HepG2 (cell line): ENCODE results near the gene PLEKHA8. TPM values are rescaled to one million over a fixed set of nuclear protein-coding genes. Genes with fewer than 3 reads are reported as not detected.
A peak's percentile ranks its signal among the peaks of the same experiment; 100 is the strongest.

Experiments used
- ATAD3A ChIP-seq: sonication (generic); formaldehyde crosslinking; IDR thresholded peaks from 2 replicates; pipeline ENCODE4 v1.4.0; 2020; ENCODE audit warnings: missing genetic modification reagents
- CBFB ChIP-seq: sonication (generic); formaldehyde crosslinking; IDR thresholded peaks from 2 replicates; pipeline ENCODE4 v1.4.0; 2020; ENCODE audit warnings: missing genetic modification reagents
- CENPT ChIP-seq: sonication (generic); formaldehyde crosslinking; IDR thresholded peaks from 2 replicates; pipeline ENCODE4 v1.8.0; 2022; ENCODE audit warnings: low read depth, mild to moderate bottlenecking, moderate library complexity, missing genetic modification reagents
- DPF2 ChIP-seq: sonication (generic); formaldehyde crosslinking; IDR thresholded peaks from 2 replicates; pipeline ENCODE4 v1.4.0; 2020; ENCODE audit warnings: mild to moderate bottlenecking, low read depth, missing genetic modification reagents, borderline replicate concordance
- ETV5 ChIP-seq: IDR thresholded peaks from 2 replicates; pipeline ENCODE4 v1.6.1; 2018; ENCODE audit warnings: missing biosample characterization, missing genetic modification reagents, inconsistent platforms, borderline replicate concordance
- FOXJ3 ChIP-seq: sonication (generic); formaldehyde crosslinking; IDR thresholded peaks from 2 replicates; pipeline ENCODE4 v1.4.0; 2020; ENCODE audit warnings: missing genetic modification reagents, mild to moderate bottlenecking, borderline replicate concordance
- GZF1 ChIP-seq: sonication (generic); formaldehyde crosslinking; IDR thresholded peaks from 2 replicates; pipeline ENCODE4 v1.5.1; 2020; ENCODE audit warnings: mild to moderate bottlenecking, missing genetic modification reagents
- HCFC1 ChIP-seq: fragments of 150-350 bp; IDR thresholded peaks from 2 replicates; pipeline ENCODE4 v1.6.1; 2014; ENCODE audit warnings: low read depth, low read length
- HNRNPK ChIP-seq: fragments of 200-400 bp; formaldehyde crosslinking; IDR thresholded peaks from 2 replicates; pipeline ENCODE4 v1.6.1; 2018; ENCODE audit warnings: low read length, low read depth, moderate library complexity, mild to moderate bottlenecking; ENCODE audit not compliant: poor library complexity, severe bottlenecking
- MAFF ChIP-seq: IDR thresholded peaks from 2 replicates; pipeline ENCODE4 v1.6.1; 2011; ENCODE audit warnings: low read depth, low read length, improper control_type of control experiment
- PAXIP1 ChIP-seq: sonication (generic); formaldehyde crosslinking; conservative IDR thresholded peaks from 2 replicates; pipeline ENCODE4 v1.4.0; 2020; ENCODE audit warnings: mild to moderate bottlenecking, missing genetic modification reagents, moderate library complexity
- PTBP1 ChIP-seq: fragments of 200-400 bp; formaldehyde crosslinking; IDR thresholded peaks from 2 replicates; pipeline ENCODE4 v1.6.1; 2018; ENCODE audit warnings: low read length, low read depth; ENCODE audit not compliant: poor library complexity, severe bottlenecking
- SCMH1 ChIP-seq: sonication (generic); formaldehyde crosslinking; IDR thresholded peaks from 2 replicates; pipeline ENCODE4 v1.9.0; 2021; ENCODE audit warnings: missing genetic modification reagents, mild to moderate bottlenecking, borderline replicate concordance
- STAG1 ChIP-seq: sonication (generic); formaldehyde crosslinking; IDR thresholded peaks from 2 replicates; pipeline ENCODE4 v1.4.0; 2020; ENCODE audit warnings: missing genetic modification reagents
- TEAD2 ChIP-seq: sonication (generic); formaldehyde crosslinking; IDR thresholded peaks from 2 replicates; pipeline ENCODE4 v1.9.0; 2021; ENCODE audit warnings: missing genetic modification reagents
- TRAFD1 ChIP-seq: sonication (generic); formaldehyde crosslinking; IDR thresholded peaks from 2 replicates; pipeline ENCODE4 v1.5.1; 2020; ENCODE audit warnings: missing genetic modification reagents, mild to moderate bottlenecking, borderline replicate concordance
- XBP1 ChIP-seq: sonication (generic); formaldehyde crosslinking; IDR thresholded peaks from 2 replicates; pipeline ENCODE4 v1.5.0; 2020; ENCODE audit warnings: missing genetic modification reagents
- ZNF121 ChIP-seq: sonication (generic); formaldehyde crosslinking; IDR thresholded peaks from 2 replicates; pipeline ENCODE4 v1.5.0; 2020; ENCODE audit warnings: mild to moderate bottlenecking, missing genetic modification reagents
- ZNF18 ChIP-seq: sonication (generic); formaldehyde crosslinking; IDR thresholded peaks from 2 replicates; pipeline ENCODE4 v1.8.0; 2022; ENCODE audit warnings: mild to moderate bottlenecking, missing genetic modification reagents; ENCODE audit not compliant: insufficient replicate concordance
- ZNF256 ChIP-seq: sonication (generic); formaldehyde crosslinking; conservative IDR thresholded peaks from 2 replicates; pipeline ENCODE4 v1.4.0; 2020; ENCODE audit warnings: missing genetic modification reagents
- ZNF543 ChIP-seq: sonication (generic); formaldehyde crosslinking; IDR thresholded peaks from 2 replicates; pipeline ENCODE4 v1.4.0; 2020; ENCODE audit warnings: mild to moderate bottlenecking, missing genetic modification reagents
- ZNF670 ChIP-seq: sonication (generic); formaldehyde crosslinking; IDR thresholded peaks from 2 replicates; pipeline ENCODE4 v1.8.0; 2022; ENCODE audit warnings: mild to moderate bottlenecking, missing genetic modification reagents, borderline replicate concordance
- ZNF878 ChIP-seq: sonication (generic); formaldehyde crosslinking; IDR thresholded peaks from 2 replicates; pipeline ENCODE4 v1.8.1; 2023; ENCODE audit warnings: mild to moderate bottlenecking, missing genetic modification reagents, moderate library complexity
- polyA plus RNA-seq, 8 experiments: library from polyadenylated mRNA; depleted of rRNA in 3 of 8; stranded (reverse) in 7 of 8; unstranded in 1 of 8; fragments of >200 nt; fragmentation: Illumina TruSeq in 4 of 8; extraction: Trizol in 4 of 8; gene quantifications; 2 replicates each; pipeline versions ENCODE4 v1.2.1 to v1.2.3, GENCODE V29; 2011 to 2016; ENCODE audit warnings: low read depth in 4 of 8, missing spikeins in 1 of 8, mixed read lengths in 1 of 8; ENCODE audit not compliant: insufficient read depth in 1 of 8
- total RNA-seq, 5 experiments: library from RNA; depleted of rRNA; stranded (reverse); fragments of >200 nt; fragmentation: Illumina TruSeq; extraction: Trizol; gene quantifications; 2 replicates each; pipeline ENCODE4 v1.2.3, GENCODE V29; 2016; ENCODE audit warnings: low read depth in 1 of 5

The PLEKHA8 gene
- total and polyA plus RNA-seq, 2 of the 13 experiments (the other 11 are each of a cell fraction or from before 2014, with no cell fraction given): 12.5 to 26.4 TPM

GRCh38 chr7:30162622-30163124 lies 134.5 kb downstream of the PLEKHA8 start (continued):
- TF ChIP-seq PTBP1 (no peak), FOXJ3 (CRISPR knock-in tag) (no peak), ZNF543 (CRISPR knock-in tag) (no peak), ZNF670 (CRISPR knock-in tag) (no peak), CBFB (CRISPR knock-in tag) (no peak), ZNF878 (CRISPR knock-in tag) (no peak), DPF2 (CRISPR knock-in tag) (no peak), GZF1 (CRISPR knock-in tag) (no peak), ETV5 (no peak), TRAFD1 (CRISPR knock-in tag) (no peak), SCMH1 (CRISPR knock-in tag) (no peak), TEAD2 (CRISPR knock-in tag) (no peak), HCFC1 (no peak), CENPT (CRISPR knock-in tag) (no peak), ZNF18 (CRISPR knock-in tag) (no peak), ZNF121 (CRISPR knock-in tag) (no peak), HNRNPK (no peak), STAG1 (CRISPR knock-in tag) (no peak), XBP1 (no peak), ATAD3A (no peak), PAXIP1 (CRISPR knock-in tag) (peak; percentile 65), MAFF (no peak), ZNF256 (no peak)
